Ovary (tissue), 9 donors: ENCODE results near the gene CPEB4. TPM values are rescaled to one million over a fixed set of nuclear protein-coding genes. Genes with fewer than 3 reads are reported as not detected.

Experiments used
- DNase-seq, 5 donors: peaks; one replicate each; pipeline ENCODE4 v3.0.0-alpha.2; 2019 to 2020
- H3K27ac ChIP-seq, 2 donors: fragments of 200-600 bp; one replicate each; pipeline versions ENCODE4 v1.5.1 to v1.8.0; 2019 to 2022
- H3K27me3 ChIP-seq: fragments of 200-600 bp; one replicate; pipeline ENCODE4 v1.8.0; 2022
- H3K36me3 ChIP-seq: fragments of 200-600 bp; sonication (generic); one replicate; pipeline ENCODE4 v1.5.1; 2019
- H3K4me1 ChIP-seq: one replicate; pipeline ENCODE4 v1.8.1; 2013; ENCODE audit warnings: mild to moderate bottlenecking, moderate library complexity; ENCODE audit not compliant: insufficient read depth
- H3K4me3 ChIP-seq: fragments of 200-600 bp; sonication (generic); one replicate; pipeline ENCODE4 v1.5.1; 2017
- H3K9me3 ChIP-seq, 2 donors: fragments of 200-600 bp in 1 of 2; sonication (generic) in 1 of 2; one replicate each; pipeline versions ENCODE4 v1.5.1 to v1.8.1; 2013 to 2019; ENCODE audit warnings: mild to moderate bottlenecking in 1 of 2, moderate library complexity in 1 of 2
- CTCF ChIP-seq, 3 donors: fragments of 450-650 bp in 2 of 3; fragments of 200-600 bp in 1 of 3; IDR thresholded peaks; one replicate each; pipeline versions ENCODE4 v1.5.1 to v1.8.0; 2016 to 2022; ENCODE audit warnings: antibody characterized with exemption in 3 of 3, mild to moderate bottlenecking in 1 of 3
- EP300 ChIP-seq: sonication (generic); formaldehyde crosslinking; IDR thresholded peaks from one replicate; pipeline ENCODE4 v1.6.1; 2017; ENCODE audit warnings: antibody characterized with exemption
- POLR2A ChIP-seq: fragments of 450-650 bp; IDR thresholded peaks from one replicate; pipeline ENCODE4 v1.6.1; 2017; ENCODE audit warnings: antibody characterized with exemption, mild to moderate bottlenecking, moderate library complexity
- WGBS, 3 donors: extraction: QIAGEN DNeasy Blood & Tissue Kit in 1 of 3; methylation state at CpG; one replicate each; pipeline versions ENCODE4 v1.1.5 to v1.1.7; 2013 to 2017; 5-methylcytosine and 5-hydroxymethylcytosine counted together
- intact Hi-C, 4 donors: fragments of 100-400 bp; cut with DNase I; formaldehyde crosslinking; loops; one replicate each; pipeline versions ENCODE4 v1.11.0 to v1.15.1; 2022 to 2023
- polyA plus RNA-seq, 2 donors: library from polyadenylated mRNA; stranded (reverse); fragments of 200-250 nt in 1 of 2; fragments of 350-450 nt in 1 of 2; fragmentation: Illumina TruSeq in 1 of 2; extraction: RNeasy Lipid Tissue Mini Kit (QIAGEN cat#74804) in 1 of 2; gene quantifications; one replicate each; pipeline ENCODE4 v1.2.3, GENCODE V29; 2013 to 2014
- total RNA-seq, 7 donors: library from RNA; depleted of rRNA in 2 of 7; stranded (reverse); fragments of >200 nt in 2 of 7; fragmentation: NEBNext Ultra II Directional in 3 of 7; extraction: Animal tissue kit (Norgen Biotek cat#: 25700) in 3 of 7; gene quantifications; one replicate each; pipeline versions ENCODE4 v1.1.0 to v1.2.4, GENCODE V29; 2016 to 2023
- donor health status: DM: no; HTN: no; CAD: no; lungs with moderate emphysema.
- donor health status: DM: no; HTN: no; CAD: no.
- donor health status: Bipolar disorder and iron deficiency.
- donor health status: DM: yes; HTN: yes; CAD: no.
- donor health status: DM: no; HTN: no; CAD: no.
- donor health status: DM: yes; HTN: yes; CAD: no.

Gene CPEB4
- total and polyA plus RNA-seq, 9 donors = 7.2 to 50.1 (median 23.2) TPM

- H3K27me3 ChIP-seq = no peaks in the 10 kb centered on the region
- H3K4me1 ChIP-seq = peaks cover 5% of the 10 kb centered on the region
- no peak overlapping the region for H3K4me3 ChIP-seq
- no peaks in the 10 kb centered on the region for H3K36me3 ChIP-seq
- no peaks in the 10 kb centered on the region for H3K9me3 ChIP-seq
- H3K27ac ChIP-seq = no peak overlapping the region
- intact Hi-C loops = no loop called here
- WGBS, 3 donors = 94 to 95% (median 94%) methylated on average over 1 of the region's 1 CpG
- TF ChIP-seq CTCF (IDR thresholded peaks at IDR 0.05) = no peak
- TF ChIP-seq EP300 = no peak
- TF ChIP-seq POLR2A = no peak
- no peak for DNase-seq
Observed at GRCh38 chr5:173904151-173904550, 16.0 kb downstream of the CPEB4 start.

DNA sequence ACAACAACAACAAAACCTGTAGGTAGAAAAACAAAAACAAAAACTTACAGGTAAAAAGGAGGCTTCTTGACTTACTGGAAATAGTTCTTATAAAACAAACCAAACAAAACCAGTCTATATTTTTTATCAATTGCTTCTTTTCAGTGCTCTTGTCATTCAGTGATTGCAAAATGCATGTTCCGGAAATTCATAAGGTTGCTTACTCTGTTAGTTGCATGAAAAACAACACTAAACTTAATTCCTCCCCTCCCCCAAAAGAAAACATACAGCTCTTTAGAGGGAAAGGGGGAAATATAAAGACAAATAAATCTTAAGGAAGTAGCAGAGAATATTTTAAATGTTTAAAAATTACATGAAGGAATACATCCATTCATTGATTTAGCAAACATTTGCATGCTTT, 19.1 kb downstream of the CPEB4 start:
- H3K4me3 ChIP-seq = no peak overlapping the region
- H3K36me3 ChIP-seq = no peaks in the 10 kb centered on the region
- no peak for TF ChIP-seq CTCF (IDR thresholded peaks at IDR 0.05)
- no peak for TF ChIP-seq EP300
- H3K27me3 ChIP-seq = no peaks in the 10 kb centered on the region
- H3K9me3 ChIP-seq = no peaks in the 10 kb centered on the region
- H3K4me1 ChIP-seq = peaks cover 3% of the 10 kb centered on the region
- 86 to 91% (median 90%) methylated on average over 1 of the region's 1 CpG for WGBS, 3 donors
- no peak overlapping the region for H3K27ac ChIP-seq
- intact Hi-C loops = no loop called here
- DNase-seq = no peak

GRCh38 chr5:173907686-173908371, 19.7 kb downstream of the CPEB4 start:
- no peak overlapping the region for H3K27ac ChIP-seq
- H3K4me1 ChIP-seq = peaks cover 3% of the 10 kb centered on the region

GRCh38 chr5:173909199-173909598, 21.1 kb downstream of the CPEB4 start:
- intact Hi-C loops = no loop called here
- H3K9me3 ChIP-seq = no peaks in the 10 kb centered on the region
- 24 to 31% (median 24%) methylated on average over 3 of the region's 3 CpGs for WGBS, 3 donors
- no peak overlapping the region for H3K4me3 ChIP-seq
- peak overlapping the region in 1 of 2 donors; percentile 37 for H3K27ac ChIP-seq
- no peaks in the 10 kb centered on the region for H3K36me3 ChIP-seq
- no peak for TF ChIP-seq EP300
- no peak for TF ChIP-seq POLR2A
- TF ChIP-seq CTCF (IDR thresholded peaks at IDR 0.05) = no peak
- no peak for DNase-seq
- H3K4me1 ChIP-seq = peaks cover 2% of the 10 kb centered on the region
- H3K27me3 ChIP-seq = no peaks in the 10 kb centered on the region

More at GRCh38 chr5:173907686-173908371, 19.7 kb downstream of the CPEB4 start:
- Histone ChIP-seq H3K27me3 (no peaks in the 10 kb centered on the region), H3K36me3 (no peaks in the 10 kb centered on the region), H3K4me3 (no peak overlapping the region), H3K9me3 (no peaks in the 10 kb centered on the region)
- TF ChIP-seq CTCF (IDR thresholded peaks at IDR 0.05) (no peak), POLR2A (no peak), EP300 (no peak)
- intact Hi-C loops = no loop called here
- 57 to 67% (median 58%) methylated on average over 3 of the region's 3 CpGs for WGBS, 3 donors
- no peak for DNase-seq
